IPS DF 6.9 (cell line): ENCODE measurements around the gene FLII.

Source experiments
- DNase-seq: peaks from one replicate; pipeline ENCODE4 v3.0.0-alpha.2; 2013; ENCODE audit warnings: low read depth, low spot score
- H3K27ac ChIP-seq: one replicate; pipeline ENCODE4 v1.5.1; 2013; ENCODE audit warnings: low read length, control low read depth
- H3K27me3 ChIP-seq: 2 replicates; pipeline ENCODE4 v1.6.1; 2013; ENCODE audit warnings: mild to moderate bottlenecking, low read length; ENCODE audit not compliant: control insufficient read depth, insufficient read depth
- H3K36me3 ChIP-seq: 2 replicates; pipeline ENCODE4 v1.6.1; 2013; ENCODE audit warnings: low read length; ENCODE audit not compliant: control insufficient read depth, insufficient read depth
- H3K4me1 ChIP-seq: 2 replicates; pipeline ENCODE4 v1.6.1; 2013; ENCODE audit warnings: low read length; ENCODE audit not compliant: control insufficient read depth, insufficient read depth
- H3K4me3 ChIP-seq: 2 replicates; pipeline ENCODE4 v1.5.1; 2013; ENCODE audit warnings: mild to moderate bottlenecking, low read length
- H3K9me3 ChIP-seq: 2 replicates; pipeline ENCODE4 v1.6.1; 2013; ENCODE audit warnings: low read length, inconsistent platforms; ENCODE audit not compliant: control insufficient read depth, insufficient read depth
- WGBS: extraction: QIAGEN DNeasy Blood & Tissue Kit; methylation state at CpG from one replicate; pipeline ENCODE4 v1.1.7; 2013; ENCODE audit warnings: mixed read lengths, missing lambda C conversion rate; ENCODE audit not compliant: insufficient read length, insufficient coverage; 5-methylcytosine and 5-hydroxymethylcytosine counted together

Gene FLII

GRCh38 chr17:18260332-18261145, 2.0 kb upstream of the FLII start, which contains the start of gene MIEF2:
Gene MIEF2, plus strand, starts transcription at chr17:18260662. Its CDS starts 2,059 bp downstream, at chr17:18262721.
- Histone ChIP-seq H3K4me1 (peaks cover 6% of the 10 kb centered on the region), H3K4me3 (peak within 1 kb of the TSS; percentile 85), H3K27me3 (no peaks in the 10 kb centered on the region), H3K36me3 (peaks cover 25% of the 10 kb centered on the region), H3K27ac (no peak within 1 kb of the TSS), H3K9me3 (no peaks in the 10 kb centered on the region)
- DNase-seq: peak; percentile 92
- WGBS: no CpG with 5 or more reads among the region's 72 CpGs

DNA sequence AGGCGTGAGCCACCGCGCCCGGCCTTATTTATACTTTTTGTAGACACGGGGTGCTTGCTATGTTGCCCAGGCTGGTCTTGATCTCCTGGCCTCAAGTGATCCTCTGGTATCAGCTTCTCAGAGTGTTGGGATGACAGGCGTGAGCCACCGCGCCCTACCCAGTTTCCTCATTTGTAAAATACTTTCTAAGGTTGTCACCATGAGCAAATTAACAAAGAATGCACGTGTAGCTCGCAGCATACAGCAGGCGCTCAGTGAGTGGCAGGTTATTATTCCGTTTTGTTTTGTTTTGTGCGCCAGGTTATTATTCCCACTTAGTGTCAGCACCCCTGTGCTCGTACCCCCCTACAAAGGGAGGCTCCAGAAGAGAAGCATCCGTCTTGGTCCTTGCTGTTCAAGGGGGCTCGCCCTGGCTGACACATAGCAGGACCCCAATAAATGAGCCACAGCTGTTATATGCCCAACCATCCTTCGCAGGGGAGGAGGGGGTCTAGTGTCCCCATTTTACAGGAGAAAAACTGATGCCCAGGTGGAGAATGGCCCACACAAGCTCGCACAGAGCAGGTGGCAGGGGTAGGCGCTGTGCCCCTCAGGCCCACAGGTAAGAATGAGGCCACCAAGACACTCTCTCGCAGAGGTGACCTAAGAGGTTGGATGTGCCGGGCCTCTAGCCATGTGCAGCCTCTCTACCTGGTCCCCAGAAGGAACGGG, 1.2 kb upstream of the FLII start:
- no peak overlapping the region for H3K27ac ChIP-seq
- WGBS: no CpG with 5 or more reads among the region's 22 CpGs

DNA sequence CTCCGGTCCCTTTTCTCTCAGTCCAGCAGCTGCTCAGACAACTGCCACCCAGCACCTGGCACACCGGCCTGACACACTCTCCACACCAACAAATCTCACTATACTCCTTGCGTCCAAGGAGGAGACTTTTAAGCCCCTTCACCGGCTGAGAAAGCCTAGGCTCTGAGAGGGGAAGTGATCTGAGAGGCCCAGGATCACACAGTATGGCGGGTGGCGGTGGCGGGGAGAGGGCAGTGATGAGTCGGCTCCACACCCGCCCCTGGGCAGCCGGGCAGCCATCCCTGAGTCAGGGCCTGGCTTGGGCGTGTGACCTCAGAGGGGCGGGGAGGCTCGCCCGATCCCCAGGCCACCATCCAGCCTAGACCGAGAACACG, 569 bp downstream of the FLII start:
- Histone ChIP-seq H3K27me3 (no peaks in the 10 kb centered on the region), H3K9me3 (no peaks in the 10 kb centered on the region), H3K4me1 (peaks cover 6% of the 10 kb centered on the region), H3K27ac (no peak overlapping the region), H3K36me3 (peaks cover 23% of the 10 kb centered on the region), H3K4me3 (peak overlapping the region; percentile 92)
- WGBS: no CpG with 5 or more reads among the region's 16 CpGs
- DNase-seq: no peak

More for the DNA sequence above, 1.2 kb upstream of the FLII start:
- DNase-seq: no peak
- H3K9me3 ChIP-seq: no peaks in the 10 kb centered on the region
- H3K27me3 ChIP-seq: no peaks in the 10 kb centered on the region
- H3K4me1 ChIP-seq: peaks cover 6% of the 10 kb centered on the region
- peaks cover 24% of the 10 kb centered on the region for H3K36me3 ChIP-seq
- peak overlapping the region; percentile 8; the same call in 1 of the 2 replicates for H3K4me3 ChIP-seq

DNA sequence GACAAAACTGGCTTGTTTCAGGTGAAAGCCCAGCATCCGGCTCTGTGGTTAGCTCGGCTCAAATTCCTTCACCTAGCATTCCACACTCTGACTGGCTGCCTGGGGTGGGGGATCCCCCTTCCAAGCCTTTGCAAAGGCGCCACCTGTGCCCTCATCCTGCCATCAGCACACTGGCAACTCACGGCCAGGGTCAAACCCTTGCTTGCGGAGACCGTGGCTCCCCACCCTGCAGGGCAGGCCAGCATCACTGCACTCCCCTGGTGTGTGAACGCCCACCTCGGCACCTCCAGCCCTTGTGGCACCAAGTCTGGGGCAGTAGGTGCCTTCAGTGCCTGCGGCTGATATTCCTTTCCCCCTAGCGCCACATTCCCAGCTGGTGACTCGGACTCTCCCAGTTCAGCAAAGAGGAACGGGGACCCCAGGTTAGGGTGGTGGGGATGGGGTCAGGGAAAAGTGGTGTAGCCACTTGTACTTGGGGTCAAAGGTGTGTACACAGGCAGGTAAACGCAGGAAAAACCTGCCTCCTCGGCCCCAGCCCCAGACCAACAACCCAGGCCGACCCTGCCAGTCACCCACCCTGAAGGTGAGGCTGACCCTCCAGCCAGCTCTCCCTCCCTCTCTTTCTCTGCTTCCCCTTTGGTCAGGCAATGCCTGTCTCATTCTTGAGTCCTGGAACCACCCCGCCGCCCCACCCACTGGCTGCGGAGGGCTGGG, 1.1 kb downstream of the FLII start:
- DNase-seq: no peak
- no CpG with 5 or more reads among the region's 18 CpGs for WGBS
- Histone ChIP-seq H3K4me1 (peaks cover 6% of the 10 kb centered on the region), H3K9me3 (no peaks in the 10 kb centered on the region), H3K27me3 (no peaks in the 10 kb centered on the region), H3K4me3 (peak overlapping the region; percentile 92; the same call in 1 of the 2 replicates), H3K36me3 (peaks cover 25% of the 10 kb centered on the region), H3K27ac (no peak overlapping the region)

- Histone ChIP-seq H3K4me3 (no peak overlapping the region), H3K27me3 (no peaks in the 10 kb centered on the region), H3K4me1 (peaks cover 6% of the 10 kb centered on the region), H3K36me3 (peaks cover 32% of the 10 kb centered on the region), H3K9me3 (no peaks in the 10 kb centered on the region), H3K27ac (no peak overlapping the region)
- WGBS: no CpG with 5 or more reads among the region's 7 CpGs
- DNase-seq: no peak
Observed at GRCh38 chr17:18256776-18257175, 1.8 kb downstream of the FLII start.

DNA sequence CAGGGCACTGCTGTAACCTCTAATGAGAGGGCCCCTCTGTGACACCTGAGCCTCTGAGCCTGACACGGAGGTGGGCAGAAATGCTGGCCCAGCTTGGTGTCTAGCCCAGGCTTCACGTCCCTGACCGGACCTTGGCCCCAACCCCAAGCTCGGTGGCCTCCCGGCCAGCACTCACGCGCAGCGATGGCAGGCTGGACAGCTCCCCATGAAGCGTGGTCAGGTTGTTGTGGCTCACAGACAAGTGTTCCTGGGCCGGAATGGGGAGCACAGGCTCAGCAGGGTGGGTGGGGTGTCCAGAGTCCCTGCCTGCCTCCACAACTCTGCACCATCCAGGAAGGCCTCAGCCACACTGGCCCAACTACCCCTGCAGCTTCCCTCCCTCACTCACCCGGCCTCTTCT, 2.2 kb downstream of the FLII start:
- Histone ChIP-seq H3K27me3 (no peaks in the 10 kb centered on the region), H3K4me1 (peaks cover 3% of the 10 kb centered on the region), H3K9me3 (no peaks in the 10 kb centered on the region), H3K4me3 (no peak overlapping the region), H3K36me3 (peaks cover 36% of the 10 kb centered on the region), H3K27ac (no peak overlapping the region)
- no peak for DNase-seq
- no CpG with 5 or more reads among the region's 11 CpGs for WGBS

- WGBS: no CpG with 5 or more reads among the region's 8 CpGs
- Histone ChIP-seq H3K9me3 (no peaks in the 10 kb centered on the region), H3K36me3 (peaks cover 45% of the 10 kb centered on the region), H3K4me1 (peaks cover 3% of the 10 kb centered on the region), H3K27me3 (no peaks in the 10 kb centered on the region), H3K4me3 (no peak overlapping the region), H3K27ac (no peak overlapping the region)
- no peak for DNase-seq
Observed at GRCh38 chr17:18254888-18255649, 3.5 kb downstream of the FLII start.

- H3K4me1 ChIP-seq: peaks cover 3% of the 10 kb centered on the region
- H3K27ac ChIP-seq: no peak overlapping the region
- H3K9me3 ChIP-seq: no peaks in the 10 kb centered on the region
- peaks cover 45% of the 10 kb centered on the region for H3K36me3 ChIP-seq
- H3K4me3 ChIP-seq: no peak overlapping the region
- WGBS: no CpG with 5 or more reads among the region's 27 CpGs
- no peaks in the 10 kb centered on the region for H3K27me3 ChIP-seq
- DNase-seq: no peak
Observed at GRCh38 chr17:18253947-18254821, 4.4 kb downstream of the FLII start.

DNA sequence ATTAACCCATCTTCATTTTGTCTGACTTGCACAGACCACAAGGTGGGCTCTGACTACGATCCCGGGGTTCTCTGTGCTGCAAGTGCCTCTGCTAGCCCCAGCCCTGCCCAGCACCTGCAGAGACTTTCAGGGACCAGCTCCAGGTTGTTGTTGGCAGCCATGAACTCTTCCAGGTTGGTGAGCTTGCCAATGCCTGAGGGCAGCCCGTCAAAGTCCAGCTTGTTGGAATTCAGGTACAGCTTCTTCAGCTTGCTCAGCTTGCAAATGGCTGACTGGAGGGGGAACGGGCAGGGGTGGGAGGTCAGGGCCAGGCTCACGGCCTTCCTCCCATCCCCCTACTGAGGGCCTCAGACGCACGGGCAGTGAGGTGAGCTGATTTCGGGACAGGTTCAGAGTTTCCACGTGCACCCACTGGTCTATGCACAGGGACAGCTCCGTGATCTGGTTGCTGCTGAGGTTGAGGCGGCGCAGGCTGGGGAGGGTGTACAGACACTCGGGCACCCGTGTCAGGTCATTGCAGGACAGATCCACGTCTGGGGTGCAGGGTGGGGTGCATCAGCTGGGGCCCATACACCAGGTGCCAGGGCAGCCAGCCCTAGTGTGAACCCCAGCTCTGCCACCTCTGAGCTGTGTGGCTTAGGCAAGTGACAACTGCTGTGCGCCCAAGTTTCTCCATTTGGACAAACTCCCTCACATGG, 5.2 kb downstream of the FLII start:
- Histone ChIP-seq H3K27ac (no peak overlapping the region), H3K36me3 (peaks cover 45% of the 10 kb centered on the region), H3K9me3 (no peaks in the 10 kb centered on the region), H3K4me3 (no peak overlapping the region), H3K27me3 (no peaks in the 10 kb centered on the region), H3K4me1 (peaks cover 3% of the 10 kb centered on the region)
- no peak for DNase-seq
- no CpG with 5 or more reads among the region's 16 CpGs for WGBS
